Measurements from ENCODE around the gene ZNF202. TPM values are rescaled to one million over a fixed set of nuclear protein-coding genes. Genes with fewer than 3 reads are reported as not detected.
"Not testable (repeated sequence)": the region's sequence is repeated elsewhere in the genome, so short reads cannot be mapped to it uniquely, and the experiment has no call there.

ZNF202 gene
- total RNA-seq, 1 donor from 2014 or later = 9.1 TPM

DNA sequence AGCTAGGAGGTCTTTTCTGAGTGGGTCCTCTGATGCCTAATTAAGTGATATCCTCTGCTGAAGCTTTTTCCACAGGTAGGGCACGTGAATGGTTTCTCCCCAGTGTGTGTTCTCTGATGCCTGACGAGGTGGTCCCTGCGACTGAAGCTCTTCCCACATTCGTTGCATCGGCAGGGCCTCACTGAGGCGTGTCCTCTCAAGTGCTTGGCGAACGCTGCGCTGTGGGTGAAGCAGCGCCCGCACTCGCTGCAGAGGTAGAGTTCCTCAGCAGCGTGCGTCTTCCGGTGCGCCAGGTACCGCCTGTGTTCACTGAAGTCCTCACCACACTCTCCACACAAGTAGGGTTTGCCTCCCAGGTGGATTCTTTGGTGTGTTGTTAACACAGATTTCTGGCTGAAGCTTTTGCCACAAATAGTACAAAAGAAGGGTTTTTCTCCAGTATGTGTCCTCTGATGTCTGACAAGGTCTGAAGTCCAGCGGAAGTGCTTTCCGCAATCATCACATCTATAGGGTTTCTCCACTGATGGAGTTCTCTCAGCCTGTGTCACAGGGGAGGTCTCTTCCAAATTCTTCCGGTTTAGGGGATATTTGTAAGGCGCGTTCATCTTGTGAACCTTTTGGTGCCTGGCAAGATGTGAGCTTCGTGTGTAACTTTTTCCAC lies 15.3 kb downstream of the ZNF202 start:
- peaks cover 8 to 59% of the 10 kb centered on the region in 2 donors for H3K36me3 ChIP-seq
- intact Hi-C loops (cut with DNase I) = no loop called here
- H3K4me3 ChIP-seq = no peak overlapping the region
- no peak for TF ChIP-seq POLR2AphosphoS5 (IDR thresholded peaks at IDR 0.05; ENCODE audit: insufficient read depth in 1 of 2, low read depth in 1 of 2)
- TF ChIP-seq, protein P1, sequence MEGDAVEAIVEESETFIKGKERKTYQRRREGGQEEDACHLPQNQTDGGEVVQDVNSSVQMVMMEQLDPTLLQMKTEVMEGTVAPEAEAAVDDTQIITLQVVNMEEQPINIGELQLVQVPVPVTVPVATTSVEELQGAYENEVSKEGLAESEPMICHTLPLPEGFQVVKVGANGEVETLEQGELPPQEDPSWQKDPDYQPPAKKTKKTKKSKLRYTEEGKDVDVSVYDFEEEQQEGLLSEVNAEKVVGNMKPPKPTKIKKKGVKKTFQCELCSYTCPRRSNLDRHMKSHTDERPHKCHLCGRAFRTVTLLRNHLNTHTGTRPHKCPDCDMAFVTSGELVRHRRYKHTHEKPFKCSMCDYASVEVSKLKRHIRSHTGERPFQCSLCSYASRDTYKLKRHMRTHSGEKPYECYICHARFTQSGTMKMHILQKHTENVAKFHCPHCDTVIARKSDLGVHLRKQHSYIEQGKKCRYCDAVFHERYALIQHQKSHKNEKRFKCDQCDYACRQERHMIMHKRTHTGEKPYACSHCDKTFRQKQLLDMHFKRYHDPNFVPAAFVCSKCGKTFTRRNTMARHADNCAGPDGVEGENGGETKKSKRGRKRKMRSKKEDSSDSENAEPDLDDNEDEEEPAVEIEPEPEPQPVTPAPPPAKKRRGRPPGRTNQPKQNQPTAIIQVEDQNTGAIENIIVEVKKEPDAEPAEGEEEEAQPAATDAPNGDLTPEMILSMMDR (IDR thresholded peaks at IDR 0.05) = no peak
- no peak for TF ChIP-seq POLR2A (IDR thresholded peaks at IDR 0.05)
- DNase-seq (ENCODE audit: extremely low spot score in 2 of 2) = no peak
- no peaks in the 10 kb centered on the region for H3K9me3 ChIP-seq
- no peaks in the 10 kb centered on the region for H3K4me1 ChIP-seq
- no peaks in the 10 kb centered on the region for H3K27me3 ChIP-seq
- no peak overlapping the region for H3K27ac ChIP-seq

DNA sequence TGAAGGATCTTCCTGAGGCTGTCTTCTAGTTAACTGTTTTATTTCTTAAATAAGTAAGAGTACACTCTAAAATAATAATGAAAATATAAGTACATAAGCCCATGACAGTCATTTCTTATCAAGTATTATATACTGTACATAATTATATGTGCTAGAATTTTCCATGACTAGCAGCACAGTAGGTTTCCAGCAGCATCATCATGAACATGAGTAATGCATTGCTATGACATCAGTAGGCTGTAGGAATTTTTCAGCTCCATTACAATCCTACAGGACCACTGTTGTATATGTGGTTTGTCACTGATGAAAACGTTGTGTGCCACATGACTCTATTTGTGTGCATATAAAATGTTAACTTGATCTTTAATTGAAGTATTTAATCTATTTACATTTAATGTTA lies 22.0 kb downstream of the ZNF202 start:
- TF ChIP-seq POLR2A (IDR thresholded peaks at IDR 0.05) (no peak), POLR2AphosphoS5 (IDR thresholded peaks at IDR 0.05; ENCODE audit: insufficient read depth in 1 of 2, low read depth in 1 of 2) (no peak)
- TF ChIP-seq, protein P1 (IDR thresholded peaks at IDR 0.05) = no peak
- no peaks in the 10 kb centered on the region for H3K4me1 ChIP-seq
- H3K4me3 ChIP-seq = no peak overlapping the region
- no peaks in the 10 kb centered on the region for H3K27me3 ChIP-seq
- DNase-seq (ENCODE audit: extremely low spot score in 2 of 2) = no peak
- no peaks in the 10 kb centered on the region for H3K36me3 ChIP-seq
- H3K27ac ChIP-seq = no peak overlapping the region
- no peaks in the 10 kb centered on the region for H3K9me3 ChIP-seq
- intact Hi-C loops (cut with DNase I) = no loop called here

DNA sequence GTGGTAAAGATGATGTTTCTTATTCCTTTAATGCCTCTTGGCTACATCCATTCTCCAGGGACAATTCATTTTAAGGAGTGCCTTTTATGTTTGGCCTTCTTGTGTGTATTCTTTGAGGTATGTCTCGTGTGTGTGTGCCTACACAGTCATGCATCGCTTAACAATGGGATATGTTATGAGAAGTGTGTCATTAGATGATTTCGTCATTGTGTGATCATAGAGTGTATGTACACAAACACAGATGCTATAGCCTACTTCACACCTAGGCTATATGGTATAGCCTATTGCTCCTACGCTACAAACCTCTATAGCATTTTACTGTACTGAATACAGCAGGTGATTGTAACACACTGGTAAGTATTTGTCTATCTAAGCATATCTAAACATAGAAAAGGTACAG lies 23.0 kb downstream of the ZNF202 start:
- intact Hi-C loops (cut with DNase I) = no loop called here
- no peaks in the 10 kb centered on the region for H3K9me3 ChIP-seq
- DNase-seq (ENCODE audit: extremely low spot score in 2 of 2) = no peak
- no peak overlapping the region for H3K4me3 ChIP-seq
- no peak for TF ChIP-seq POLR2A (IDR thresholded peaks at IDR 0.05)
- TF ChIP-seq, protein P1 (IDR thresholded peaks at IDR 0.05) = no peak
- no peak for TF ChIP-seq POLR2AphosphoS5 (IDR thresholded peaks at IDR 0.05; ENCODE audit: insufficient read depth in 1 of 2, low read depth in 1 of 2)
- no peaks in the 10 kb centered on the region for H3K36me3 ChIP-seq
- no peaks in the 10 kb centered on the region for H3K27me3 ChIP-seq
- no peaks in the 10 kb centered on the region for H3K4me1 ChIP-seq
- H3K27ac ChIP-seq = no peak overlapping the region

DNA sequence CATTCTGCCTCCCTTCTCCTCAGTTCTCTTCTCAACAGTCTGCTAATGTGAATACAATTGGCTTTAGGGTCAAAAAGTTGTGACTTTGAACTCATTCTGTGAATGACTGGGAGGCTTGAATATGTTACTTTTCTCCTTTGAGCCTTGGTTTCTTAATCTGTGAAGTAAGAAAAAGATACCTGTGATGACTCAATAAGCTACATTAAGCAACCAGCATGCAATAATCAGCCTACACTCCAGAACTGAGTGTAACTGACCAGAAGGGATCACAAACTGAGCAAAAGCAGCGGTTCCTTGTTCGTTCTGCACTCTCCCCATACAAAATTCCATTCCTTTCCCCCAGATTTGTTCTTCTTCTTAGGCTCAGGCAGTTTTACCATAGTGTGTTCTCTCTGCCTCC lies 23.4 kb downstream of the ZNF202 start:
- Histone ChIP-seq H3K4me3 (no peak overlapping the region), H3K36me3 (no peaks in the 10 kb centered on the region), H3K9me3 (no peaks in the 10 kb centered on the region), H3K4me1 (no peaks in the 10 kb centered on the region), H3K27ac (no peak overlapping the region), H3K27me3 (no peaks in the 10 kb centered on the region)
- no peak for DNase-seq (ENCODE audit: extremely low spot score in 2 of 2)
- intact Hi-C loops (cut with DNase I) = no loop called here
- TF ChIP-seq POLR2A (IDR thresholded peaks at IDR 0.05) (no peak), POLR2AphosphoS5 (IDR thresholded peaks at IDR 0.05; ENCODE audit: insufficient read depth in 1 of 2, low read depth in 1 of 2) (no peak)
- TF ChIP-seq, protein P1 (IDR thresholded peaks at IDR 0.05) = no peak

DNA sequence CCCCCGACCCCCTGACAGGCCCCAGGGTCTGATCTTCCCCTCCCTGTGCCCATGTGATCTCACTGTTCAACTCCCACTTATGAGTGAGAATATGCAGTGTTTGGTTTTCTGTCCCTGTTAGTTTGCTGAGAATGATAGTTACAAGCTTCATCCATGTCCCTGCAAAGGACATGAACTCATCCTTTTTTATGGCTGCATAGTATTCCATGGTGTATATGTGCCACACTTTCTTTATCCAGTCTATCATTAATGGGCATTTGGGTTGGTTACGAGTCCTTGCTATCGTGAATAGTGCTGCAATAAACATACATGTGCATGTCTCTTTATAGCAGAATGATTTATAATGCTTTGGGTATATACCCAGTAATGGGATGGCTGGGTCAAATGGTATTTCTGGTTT lies 28.8 kb downstream of the ZNF202 start:
- H3K36me3 ChIP-seq; H3K4me1 ChIP-seq; H3K4me3 ChIP-seq; H3K27me3 ChIP-seq; DNase-seq (ENCODE audit: extremely low spot score in 2 of 2); intact Hi-C loops (cut with DNase I); H3K9me3 ChIP-seq; H3K27ac ChIP-seq: not testable (repeated sequence)

All from vagina (tissue), 2 donors.